WTC11 (cell line): ENCODE results near the gene RBM20.

Experiments
- TF ChIP-seq, protein P1 (sequence below): fragments of 200-600 bp; IDR thresholded peaks from 2 replicates; pipeline ENCODE4 v1.8.0; 2022; ENCODE audit warnings: antibody characterized with exemption
- TF ChIP-seq, protein P2 (sequence below): sonication (generic); formaldehyde crosslinking; IDR thresholded peaks from 2 replicates; pipeline ENCODE4 v1.8.1; 2023; ENCODE audit warnings: mild to moderate bottlenecking, missing genetic modification reagents, moderate library complexity

DNA sequence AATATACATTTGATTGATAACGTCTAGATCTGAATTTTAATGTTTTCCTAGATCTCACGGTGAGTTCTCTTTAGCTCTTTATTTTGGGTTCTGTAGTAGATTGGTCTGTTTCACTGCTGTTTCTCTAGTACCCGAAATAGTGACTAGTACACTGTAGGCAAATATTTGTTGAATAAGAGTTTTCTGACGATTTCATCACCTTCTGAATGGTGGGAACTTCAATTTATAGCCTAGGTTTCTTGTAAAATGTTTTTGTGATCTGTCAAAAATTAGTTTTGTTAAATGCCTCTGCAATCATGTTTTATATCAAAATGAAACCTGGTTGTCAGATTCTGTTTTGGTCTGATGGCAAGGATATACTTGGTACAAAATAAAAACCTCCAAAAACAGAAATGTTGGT is 237.8 kb downstream of the RBM20 start:
- TF ChIP-seq, protein P1, sequence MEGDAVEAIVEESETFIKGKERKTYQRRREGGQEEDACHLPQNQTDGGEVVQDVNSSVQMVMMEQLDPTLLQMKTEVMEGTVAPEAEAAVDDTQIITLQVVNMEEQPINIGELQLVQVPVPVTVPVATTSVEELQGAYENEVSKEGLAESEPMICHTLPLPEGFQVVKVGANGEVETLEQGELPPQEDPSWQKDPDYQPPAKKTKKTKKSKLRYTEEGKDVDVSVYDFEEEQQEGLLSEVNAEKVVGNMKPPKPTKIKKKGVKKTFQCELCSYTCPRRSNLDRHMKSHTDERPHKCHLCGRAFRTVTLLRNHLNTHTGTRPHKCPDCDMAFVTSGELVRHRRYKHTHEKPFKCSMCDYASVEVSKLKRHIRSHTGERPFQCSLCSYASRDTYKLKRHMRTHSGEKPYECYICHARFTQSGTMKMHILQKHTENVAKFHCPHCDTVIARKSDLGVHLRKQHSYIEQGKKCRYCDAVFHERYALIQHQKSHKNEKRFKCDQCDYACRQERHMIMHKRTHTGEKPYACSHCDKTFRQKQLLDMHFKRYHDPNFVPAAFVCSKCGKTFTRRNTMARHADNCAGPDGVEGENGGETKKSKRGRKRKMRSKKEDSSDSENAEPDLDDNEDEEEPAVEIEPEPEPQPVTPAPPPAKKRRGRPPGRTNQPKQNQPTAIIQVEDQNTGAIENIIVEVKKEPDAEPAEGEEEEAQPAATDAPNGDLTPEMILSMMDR: no peak
- TF ChIP-seq, protein P2, sequence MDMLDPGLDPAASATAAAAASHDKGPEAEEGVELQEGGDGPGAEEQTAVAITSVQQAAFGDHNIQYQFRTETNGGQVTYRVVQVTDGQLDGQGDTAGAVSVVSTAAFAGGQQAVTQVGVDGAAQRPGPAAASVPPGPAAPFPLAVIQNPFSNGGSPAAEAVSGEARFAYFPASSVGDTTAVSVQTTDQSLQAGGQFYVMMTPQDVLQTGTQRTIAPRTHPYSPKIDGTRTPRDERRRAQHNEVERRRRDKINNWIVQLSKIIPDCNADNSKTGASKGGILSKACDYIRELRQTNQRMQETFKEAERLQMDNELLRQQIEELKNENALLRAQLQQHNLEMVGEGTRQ (CRISPR knock-in tag): no peak
